HG03135 (cell line): ENCODE data around the gene LTA.

Source experiments
- ATAC-seq: cut with Tn5 transposase; IDR thresholded peaks from one replicate; pipeline ENCODE4 v1.9.1; 2021; ENCODE audit warnings: mild to moderate bottlenecking, moderate library complexity; ENCODE audit not compliant: unreplicated experiment

The LTA gene

DNA sequence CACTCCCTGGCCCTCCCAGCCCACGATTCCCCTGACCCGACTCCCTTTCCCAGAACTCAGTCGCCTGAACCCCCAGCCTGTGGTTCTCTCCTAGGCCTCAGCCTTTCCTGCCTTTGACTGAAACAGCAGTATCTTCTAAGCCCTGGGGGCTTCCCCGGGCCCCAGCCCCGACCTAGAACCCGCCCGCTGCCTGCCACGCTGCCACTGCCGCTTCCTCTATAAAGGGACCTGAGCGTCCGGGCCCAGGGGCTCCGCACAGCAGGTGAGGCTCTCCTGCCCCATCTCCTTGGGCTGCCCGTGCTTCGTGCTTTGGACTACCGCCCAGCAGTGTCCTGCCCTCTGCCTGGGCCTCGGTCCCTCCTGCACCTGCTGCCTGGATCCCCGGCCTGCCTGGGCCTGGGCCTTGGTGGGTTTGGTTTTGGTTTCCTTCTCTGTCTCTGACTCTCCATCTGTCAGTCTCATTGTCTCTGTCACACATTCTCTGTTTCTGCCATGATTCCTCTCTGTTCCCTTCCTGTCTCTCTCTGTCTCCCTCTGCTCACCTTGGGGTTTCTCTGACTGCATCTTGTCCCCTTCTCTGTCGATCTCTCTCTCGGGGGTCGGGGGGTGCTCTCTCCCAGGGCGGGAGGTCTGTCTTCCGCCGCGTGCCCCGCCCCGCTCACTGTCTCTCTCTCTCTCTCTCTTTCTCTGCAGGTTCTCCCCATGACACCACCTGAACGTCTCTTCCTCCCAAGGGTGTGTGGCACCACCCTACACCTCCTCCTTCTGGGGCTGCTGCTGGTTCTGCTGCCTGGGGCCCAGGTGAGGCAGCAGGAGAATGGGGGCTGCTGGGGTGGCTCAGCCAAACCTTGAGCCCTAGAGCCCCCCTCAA lies at the start of gene LTA:
LTA (plus strand) TSS at position 249 of the 871 bp plus-strand sequence; CDS start at position 703, 454 bp downstream.
- ATAC-seq: no peak

- ATAC-seq: no peak
These were observed 46.5 kb upstream of the LTA start for GRCh38 chr6:31525553-31525931.

GRCh38 chr6:31525932-31526591 lies 46.0 kb upstream of the LTA start:
- no peak for ATAC-seq

GRCh38 chr6:31528307-31528777 lies 43.7 kb upstream of the LTA start:
- no peak for ATAC-seq

DNA sequence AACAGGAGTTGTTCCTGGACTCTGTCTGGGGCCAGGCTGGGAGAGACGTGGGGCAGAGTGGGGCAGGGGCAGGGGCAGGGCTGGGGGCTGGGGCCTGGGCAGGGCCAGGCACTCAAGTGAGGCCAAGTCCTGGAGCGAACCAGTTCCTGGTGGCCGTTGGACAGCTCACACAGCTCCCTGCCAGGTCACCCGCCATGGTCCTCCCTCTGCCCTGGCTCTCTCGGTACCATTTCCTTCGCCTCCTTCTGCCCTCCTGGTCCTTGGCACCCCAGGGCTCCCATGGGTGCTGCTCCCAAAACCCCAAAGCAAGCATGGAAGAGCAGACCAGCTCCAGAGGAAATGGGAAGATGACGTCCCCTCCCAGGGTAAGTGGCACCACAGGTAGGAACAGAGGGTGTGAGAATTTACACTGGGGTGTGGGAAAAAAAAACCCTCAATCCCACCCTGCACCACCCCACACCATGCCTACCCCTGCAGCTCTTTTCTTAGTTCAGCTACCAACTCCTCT lies 43.2 kb upstream of the LTA start, which contains the start of gene MCCD1:
MCCD1 (plus strand) TSS at position 142 of the 508 bp plus-strand sequence; CDS start at position 195, 53 bp downstream.
- no peak for ATAC-seq

- ATAC-seq: no peak
These were observed 42.5 kb upstream of the LTA start for GRCh38 chr6:31529329-31530150.

GRCh38 chr6:31530659-31531058 lies 41.4 kb upstream of the LTA start:
- ATAC-seq: no peak

DNA sequence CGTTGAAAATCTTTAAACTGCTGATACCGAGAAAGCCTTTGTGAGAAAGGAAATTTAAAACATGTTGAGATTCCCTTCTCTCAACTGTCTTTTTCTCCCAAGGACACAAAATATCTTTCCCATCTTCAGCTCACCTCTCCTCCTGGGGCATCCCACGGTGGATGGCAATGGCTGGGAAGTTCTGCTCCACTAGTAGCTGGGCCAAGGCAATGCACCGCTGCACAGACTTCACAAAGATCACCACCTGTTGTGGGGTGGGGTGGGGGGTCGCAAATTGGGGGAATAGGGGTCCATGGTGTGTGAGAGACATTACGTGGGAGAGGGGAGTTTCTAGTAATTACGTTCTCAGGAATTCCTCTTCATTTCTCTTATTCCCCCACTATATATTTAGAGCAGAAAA lies 40.9 kb upstream of the LTA start:
- ATAC-seq: no peak

- no peak for ATAC-seq
These were observed 40.1 kb upstream of the LTA start for GRCh38 chr6:31531771-31532643.

- ATAC-seq: no peak
These were observed 39.2 kb upstream of the LTA start for GRCh38 chr6:31532644-31533454.

DNA sequence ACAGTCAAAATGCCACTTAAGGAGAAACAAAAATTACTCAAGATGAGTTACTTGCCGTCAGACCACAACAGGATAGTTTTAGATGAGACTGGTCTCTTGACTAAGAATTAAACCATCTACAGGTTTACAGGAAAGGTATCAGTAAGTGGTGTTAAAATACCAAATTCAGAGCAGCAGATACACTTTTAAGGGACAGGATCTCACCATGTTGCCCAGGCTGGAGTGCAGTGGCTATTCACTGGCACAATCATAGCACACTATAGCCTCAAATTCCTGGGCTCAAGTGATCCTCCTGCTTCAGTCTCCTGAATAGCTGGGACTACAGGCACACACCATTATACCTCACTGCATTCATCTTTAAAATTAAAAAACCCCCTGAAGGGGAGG lies 38.6 kb upstream of the LTA start:
- no peak for ATAC-seq

DNA sequence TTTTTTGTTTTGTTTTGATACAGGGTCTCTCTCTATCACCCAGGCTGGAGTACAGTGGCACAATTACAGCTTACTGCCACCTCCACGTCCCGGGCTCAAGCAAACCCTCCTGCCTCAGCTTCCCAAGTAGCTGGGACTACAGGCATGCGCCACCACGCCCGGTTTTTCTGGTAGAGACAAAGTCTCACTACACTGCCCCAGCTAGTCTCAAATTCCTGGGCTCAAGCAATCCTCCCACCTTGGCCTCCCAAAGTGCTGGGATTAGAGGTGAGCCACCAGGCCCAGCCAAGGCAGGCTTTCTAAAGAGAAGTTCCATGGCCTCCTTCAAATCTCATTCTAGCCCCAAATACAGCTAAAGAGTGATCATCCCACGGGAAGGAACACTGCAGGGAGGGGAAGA lies 38.1 kb upstream of the LTA start:
- ATAC-seq: no peak

- no peak for ATAC-seq
These were observed 37.5 kb upstream of the LTA start for GRCh38 chr6:31534521-31535040.

DNA sequence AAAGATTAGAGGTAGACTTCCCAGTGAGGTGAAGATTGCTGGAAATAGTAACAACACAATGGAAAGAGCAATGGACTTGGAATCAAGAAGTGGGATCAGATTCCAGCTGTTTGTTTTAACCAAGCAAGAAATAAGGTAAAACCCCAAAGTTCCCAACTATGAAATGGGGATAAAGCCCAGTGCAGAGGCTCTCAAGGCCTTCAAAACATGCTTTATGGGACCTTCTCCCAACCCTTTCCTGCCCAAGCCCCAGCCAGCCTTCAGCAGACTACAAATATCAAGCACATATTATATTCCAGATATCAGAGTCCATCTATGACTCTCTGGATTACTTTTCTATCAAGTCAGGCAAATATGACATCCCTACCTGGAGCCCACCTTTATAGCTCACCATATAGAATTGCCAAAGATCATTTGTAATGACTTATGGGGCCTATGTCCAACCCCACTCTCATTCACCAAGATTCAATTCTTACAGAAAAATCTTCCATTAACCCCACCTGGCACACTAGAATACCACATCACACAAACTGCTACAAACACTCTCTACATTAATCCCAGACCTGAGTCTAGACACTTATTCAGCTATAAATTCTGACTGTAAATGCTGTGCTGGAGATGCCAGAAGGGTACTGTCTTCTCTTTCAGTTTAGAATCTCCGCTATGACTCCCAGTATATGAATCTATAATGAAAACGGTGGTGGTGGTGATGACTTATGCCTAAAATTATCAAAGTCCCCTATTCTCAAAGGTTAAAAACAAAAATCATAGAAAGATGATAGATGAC lies 36.4 kb upstream of the LTA start:
- ATAC-seq: no peak

GRCh38 chr6:31538805-31539400 lies 33.2 kb upstream of the LTA start:
- no peak for ATAC-seq

DNA sequence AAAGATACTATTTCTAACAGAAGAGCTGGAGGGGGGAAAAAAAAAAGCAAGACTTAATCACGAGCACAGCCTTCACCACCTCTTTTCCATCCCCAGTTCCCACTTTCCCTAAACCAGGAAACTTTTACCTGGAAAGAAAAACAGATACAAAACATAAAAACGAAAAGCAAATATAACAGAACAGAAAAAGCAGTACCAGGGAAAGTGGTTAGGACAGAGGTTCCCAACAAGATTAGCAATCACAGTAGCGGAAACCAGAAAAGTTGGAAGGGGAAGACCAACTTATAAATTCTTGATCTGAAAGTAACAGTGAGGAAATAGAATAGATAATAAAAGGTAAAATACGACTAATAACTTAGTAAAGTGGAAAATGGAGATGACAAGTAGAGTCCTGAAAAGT lies 31.4 kb upstream of the LTA start:
- no peak for ATAC-seq

- no peak for ATAC-seq
These were observed 30.9 kb upstream of the LTA start for GRCh38 chr6:31541059-31541657.
